SK-MEL-5 (cell line): ENCODE results near the gene LRRC66. TPM values are rescaled to one million over a fixed set of nuclear protein-coding genes. Genes with fewer than 3 reads are reported as not detected.

ENCODE experiments used
- small RNA-seq, 2 experiments: library from RNA; depleted of rRNA; stranded (forward); fragments of <200 nt; gene quantifications; one replicate each; pipeline ENCODE3, GENCODE V24; 2014
- total RNA-seq: library from RNA; depleted of rRNA; stranded (reverse); fragments of >200 nt; shearing (Covaris generic); gene quantifications from 2 replicates; pipeline ENCODE4 v1.2.3, GENCODE V29; 2014; rRNA removed

LRRC66 gene
- total RNA-seq, 1 experiment from 2014 or later, result not detected

Small RNA genes lying within 50 kb of the gene (small RNA-seq; reads per million reads assigned to genes)
- 0 reads per million in 2 experiments for gene AC104784.1

Other genes starting within 250 kb of the LRRC66 start
- 29.6 and 33.8 TPM in 2 replicates for gene DCUN1D4, start 177.2 kb downstream of the LRRC66 start, total RNA-seq
- gene SGCB, start 17.9 kb upstream of the LRRC66 start, total RNA-seq, result 6.8 and 7.2 TPM in 2 replicates
- not detected in 2 replicates for gene SPATA18, start 30.9 kb upstream of the LRRC66 start, total RNA-seq